ENCODE results near the gene PRDM15.

The PRDM15 gene

DNA sequence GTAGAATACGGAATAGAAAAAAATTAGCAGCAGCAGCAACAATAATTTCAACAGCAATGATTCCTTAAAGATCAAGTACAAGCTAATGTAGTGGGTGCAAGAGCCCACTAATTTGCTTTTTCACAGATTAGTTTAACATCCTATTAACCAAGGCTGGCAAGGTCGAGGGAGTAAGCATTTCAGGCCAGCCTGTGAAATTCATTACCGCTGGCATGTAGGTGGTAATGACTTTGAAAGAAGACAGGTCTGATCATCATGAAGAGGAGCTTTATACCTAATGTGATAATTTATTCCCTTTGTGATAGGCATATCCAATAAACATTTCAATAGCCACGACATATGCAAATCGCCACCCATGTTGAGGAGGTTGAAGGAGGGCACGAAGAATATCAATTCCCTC is 11.2 kb upstream of the PRDM15 start:
- H4K20me1 ChIP-seq (ENCODE audit: insufficient read depth, low read length), result no peaks in the 10 kb centered on the region
- H3K9ac ChIP-seq (ENCODE audit: low read length), result no peak overlapping the region
- H3K27ac ChIP-seq (ENCODE audit: low read length), result no peak overlapping the region
- TF ChIP-seq CTCF (IDR thresholded peaks at IDR 0.05; ENCODE audit: low read depth, low read length), result no peak
- TF ChIP-seq EZH2phosphoT487 (IDR thresholded peaks at IDR 0.05; ENCODE audit: low read depth), result no peak
- H3K4me1 ChIP-seq (ENCODE audit: low read length), result peaks cover 6% of the 10 kb centered on the region; the same call in 1 of the 2 replicates
- no peaks in the 10 kb centered on the region for H3K9me3 ChIP-seq (ENCODE audit: insufficient read depth, low read length)
- no peaks in the 10 kb centered on the region for H3K79me2 ChIP-seq (ENCODE audit: low read length)
- H3K4me2 ChIP-seq (ENCODE audit: low read length), result no peak overlapping the region
- no peak overlapping the region for H3K4me3 ChIP-seq (ENCODE audit: low read length)
- H3K27me3 ChIP-seq (ENCODE audit: low read depth, low read length), result no peaks in the 10 kb centered on the region
- H2AFZ ChIP-seq (ENCODE audit: low read depth, low read length), result no peak overlapping the region
- no peaks in the 10 kb centered on the region for H3K36me3 ChIP-seq (replicated peaks; ENCODE audit: low read depth, low read length)

DNA sequence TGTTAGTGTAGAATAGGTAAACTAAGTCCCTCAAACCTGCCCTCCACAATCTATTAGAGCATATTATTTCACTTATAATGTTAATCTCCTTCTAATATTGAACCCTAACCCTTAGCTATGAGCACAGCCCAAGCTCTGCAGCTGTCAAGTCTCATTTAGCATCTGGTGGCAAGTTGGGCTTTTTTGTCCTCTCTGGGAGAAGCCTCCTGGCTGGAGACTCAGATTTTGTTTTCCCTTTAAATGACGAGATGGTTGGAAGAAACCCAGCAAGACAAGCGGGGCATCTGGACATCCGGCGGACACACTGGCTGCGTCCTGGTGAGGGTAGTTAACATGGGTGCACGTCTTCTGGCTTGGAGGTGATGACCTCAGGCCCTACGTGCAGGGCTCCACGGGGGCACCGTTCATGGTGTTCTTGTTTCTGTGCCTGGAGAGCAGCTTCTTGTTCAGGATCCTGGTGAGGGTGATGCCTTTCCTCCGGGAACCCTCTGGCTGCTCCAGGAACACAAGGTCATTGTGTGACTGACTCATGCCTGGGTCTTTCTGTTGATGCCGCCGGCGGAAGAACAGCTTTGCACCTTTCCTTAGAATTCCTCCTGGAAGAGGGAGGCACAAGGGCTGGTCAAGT is 9.7 kb upstream of the PRDM15 start:
- no peaks in the 10 kb centered on the region for H3K9me3 ChIP-seq (ENCODE audit: insufficient read depth, low read length)
- no peaks in the 10 kb centered on the region for H3K79me2 ChIP-seq (ENCODE audit: low read length)
- TF ChIP-seq CTCF (IDR thresholded peaks at IDR 0.05; ENCODE audit: low read depth, low read length), result no peak
- no peak for TF ChIP-seq EZH2phosphoT487 (IDR thresholded peaks at IDR 0.05; ENCODE audit: low read depth)
- no peaks in the 10 kb centered on the region for H3K36me3 ChIP-seq (replicated peaks; ENCODE audit: low read depth, low read length)
- no peak overlapping the region for H3K4me2 ChIP-seq (ENCODE audit: low read length)
- H3K27me3 ChIP-seq (ENCODE audit: low read depth, low read length), result no peaks in the 10 kb centered on the region
- H2AFZ ChIP-seq (ENCODE audit: low read depth, low read length), result no peak overlapping the region
- no peaks in the 10 kb centered on the region for H4K20me1 ChIP-seq (ENCODE audit: insufficient read depth, low read length)
- no peak overlapping the region for H3K4me3 ChIP-seq (ENCODE audit: low read length)
- H3K4me1 ChIP-seq (ENCODE audit: low read length), result no peaks in the 10 kb centered on the region
- H3K27ac ChIP-seq (ENCODE audit: low read length), result no peak overlapping the region
- no peak overlapping the region for H3K9ac ChIP-seq (ENCODE audit: low read length)

DNA sequence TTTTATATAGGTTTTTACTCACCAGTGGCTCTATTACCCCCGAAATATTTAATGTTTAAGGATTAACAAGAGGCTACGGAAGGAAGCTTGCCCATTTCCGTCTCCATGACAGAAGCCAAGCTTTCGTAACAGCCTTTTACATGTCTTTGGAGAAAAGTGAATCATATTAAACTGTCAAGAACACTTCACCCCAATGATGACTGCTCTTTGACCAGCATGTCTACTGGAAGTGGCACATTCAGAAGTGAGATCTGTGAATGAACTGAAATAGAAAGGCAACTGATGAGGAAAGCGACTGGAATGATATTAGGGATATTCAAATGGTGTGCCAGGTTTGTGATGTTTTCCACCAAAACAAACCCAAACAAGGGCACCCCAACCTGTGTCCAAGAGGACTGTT is 8.5 kb upstream of the PRDM15 start:
- no peaks in the 10 kb centered on the region for H3K27me3 ChIP-seq (ENCODE audit: low read depth, low read length)
- TF ChIP-seq CTCF (IDR thresholded peaks at IDR 0.05; ENCODE audit: low read depth, low read length) (no peak), EZH2phosphoT487 (IDR thresholded peaks at IDR 0.05; ENCODE audit: low read depth) (no peak)
- no peak overlapping the region for H2AFZ ChIP-seq (ENCODE audit: low read depth, low read length)
- H3K9me3 ChIP-seq (ENCODE audit: insufficient read depth, low read length), result no peaks in the 10 kb centered on the region
- H3K4me2 ChIP-seq (ENCODE audit: low read length), result no peak overlapping the region
- H3K36me3 ChIP-seq (replicated peaks; ENCODE audit: low read depth, low read length), result no peaks in the 10 kb centered on the region
- H3K9ac ChIP-seq (ENCODE audit: low read length), result no peak overlapping the region
- no peaks in the 10 kb centered on the region for H3K4me1 ChIP-seq (ENCODE audit: low read length)
- no peaks in the 10 kb centered on the region for H4K20me1 ChIP-seq (ENCODE audit: insufficient read depth, low read length)
- H3K27ac ChIP-seq (ENCODE audit: low read length), result no peak overlapping the region
- H3K79me2 ChIP-seq (ENCODE audit: low read length), result no peaks in the 10 kb centered on the region
- no peak overlapping the region for H3K4me3 ChIP-seq (ENCODE audit: low read length)

DNA sequence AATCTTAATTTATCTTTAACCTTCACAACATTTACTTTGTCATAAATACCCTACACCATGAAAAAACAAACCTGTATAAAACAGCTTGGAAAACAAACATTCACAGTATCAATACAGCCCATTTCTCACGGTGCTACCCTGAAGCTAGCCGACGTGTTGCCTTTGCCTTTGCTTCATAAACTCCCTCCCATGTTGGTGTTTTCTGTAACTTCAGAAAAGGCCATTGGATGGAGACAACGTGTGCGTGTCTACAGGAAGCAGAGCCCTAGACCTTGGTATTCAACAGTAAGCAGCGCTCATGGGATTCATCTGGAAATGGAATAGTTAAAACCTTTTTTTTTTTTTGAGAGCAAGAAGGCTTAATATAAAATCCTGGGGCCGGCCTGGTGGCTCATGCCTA is 7.2 kb upstream of the PRDM15 start:
- Histone ChIP-seq H4K20me1 (ENCODE audit: insufficient read depth, low read length) (no peaks in the 10 kb centered on the region), H3K79me2 (ENCODE audit: low read length) (no peaks in the 10 kb centered on the region), H3K4me2 (ENCODE audit: low read length) (no peak overlapping the region), H3K27ac (ENCODE audit: low read length) (no peak overlapping the region), H3K9me3 (ENCODE audit: insufficient read depth, low read length) (no peaks in the 10 kb centered on the region), H3K36me3 (replicated peaks; ENCODE audit: low read depth, low read length) (no peaks in the 10 kb centered on the region), H3K4me3 (ENCODE audit: low read length) (no peak overlapping the region), H3K27me3 (ENCODE audit: low read depth, low read length) (no peaks in the 10 kb centered on the region), H3K4me1 (ENCODE audit: low read length) (no peaks in the 10 kb centered on the region), H3K9ac (ENCODE audit: low read length) (no peak overlapping the region), H2AFZ (ENCODE audit: low read depth, low read length) (no peak overlapping the region)
- TF ChIP-seq CTCF (IDR thresholded peaks at IDR 0.05; ENCODE audit: low read depth, low read length) (no peak), EZH2phosphoT487 (IDR thresholded peaks at IDR 0.05; ENCODE audit: low read depth) (no peak)

Data from OCI-LY3 (cell line).